ENCODE results near the gene DMBX1.
A peak's percentile ranks its signal among the peaks of the same experiment; 100 is the strongest.

The DMBX1 gene

DNA sequence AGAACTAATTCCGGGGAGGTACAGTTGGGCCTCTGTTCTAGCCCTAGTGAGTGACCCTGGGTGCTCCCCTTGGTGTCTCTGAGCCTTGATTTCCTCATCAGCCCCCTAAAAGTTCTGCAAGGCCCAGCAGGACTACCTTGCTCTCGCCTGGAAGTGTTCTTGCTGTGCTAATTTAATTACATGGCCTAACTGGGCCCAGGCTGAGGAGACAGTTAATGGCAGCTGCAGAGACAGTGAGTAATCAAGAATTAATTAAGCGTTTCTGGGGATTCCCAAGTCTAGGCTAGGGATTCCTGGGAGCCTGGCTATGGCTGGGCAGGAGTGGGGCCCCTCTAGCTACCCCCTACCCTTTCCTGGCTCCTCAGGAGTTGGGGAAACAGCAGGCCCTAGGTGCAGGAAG, 24.7 kb upstream of the DMBX1 start:
- Histone ChIP-seq H3K27me3 (no peaks in the 10 kb centered on the region), H3K4me1 (no peaks in the 10 kb centered on the region), H3K36me3 (no peaks in the 10 kb centered on the region), H3K9me3 (no peaks in the 10 kb centered on the region), H3K4me3 (ENCODE audit: low read depth, low read length) (no peak overlapping the region)
- DNase-seq: no peak
- TF ChIP-seq CTCF (IDR thresholded peaks at IDR 0.05; ENCODE audit: low read depth, low read length): no peak

- no peak for TF ChIP-seq CTCF (IDR thresholded peaks at IDR 0.05; ENCODE audit: low read depth, low read length)
- Histone ChIP-seq H3K36me3 (no peaks in the 10 kb centered on the region), H3K4me3 (ENCODE audit: low read depth, low read length) (no peak overlapping the region), H3K27me3 (no peaks in the 10 kb centered on the region), H3K4me1 (no peaks in the 10 kb centered on the region), H3K9me3 (no peaks in the 10 kb centered on the region)
- DNase-seq: no peak
Measured at GRCh38 chr1:46465981-46466476, 23.6 kb upstream of the DMBX1 start.

- Histone ChIP-seq H3K4me3 (ENCODE audit: low read depth, low read length) (peak overlapping the region; percentile 44), H3K36me3 (no peaks in the 10 kb centered on the region), H3K27me3 (no peaks in the 10 kb centered on the region), H3K4me1 (no peaks in the 10 kb centered on the region), H3K9me3 (no peaks in the 10 kb centered on the region)
- TF ChIP-seq CTCF (IDR thresholded peaks at IDR 0.05; ENCODE audit: low read depth, low read length): no peak
- DNase-seq: peak; percentile 53
Measured at GRCh38 chr1:46466477-46467182, 23.0 kb upstream of the DMBX1 start.

DNA sequence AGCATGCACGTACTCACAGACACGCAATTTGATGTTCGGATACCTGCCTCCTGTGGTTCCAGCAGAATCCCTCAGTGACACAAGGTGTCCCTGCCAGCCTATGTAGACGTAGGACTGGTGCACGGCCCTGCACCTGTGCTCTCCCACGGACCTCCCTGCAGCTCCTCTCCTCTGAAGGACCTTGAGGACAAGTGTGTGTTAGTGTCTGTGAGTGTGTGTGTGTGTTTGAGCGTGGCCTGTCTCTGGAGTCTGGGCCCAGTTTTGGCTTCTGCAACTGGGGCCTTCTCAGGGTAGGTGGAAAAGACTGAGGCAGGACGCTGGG, 22.5 kb upstream of the DMBX1 start:
- no peaks in the 10 kb centered on the region for H3K27me3 ChIP-seq
- peak overlapping the region; percentile 44; the same call in 1 of the 2 replicates for H3K4me3 ChIP-seq (ENCODE audit: low read depth, low read length)
- no peak for TF ChIP-seq CTCF (IDR thresholded peaks at IDR 0.05; ENCODE audit: low read depth, low read length)

DNA sequence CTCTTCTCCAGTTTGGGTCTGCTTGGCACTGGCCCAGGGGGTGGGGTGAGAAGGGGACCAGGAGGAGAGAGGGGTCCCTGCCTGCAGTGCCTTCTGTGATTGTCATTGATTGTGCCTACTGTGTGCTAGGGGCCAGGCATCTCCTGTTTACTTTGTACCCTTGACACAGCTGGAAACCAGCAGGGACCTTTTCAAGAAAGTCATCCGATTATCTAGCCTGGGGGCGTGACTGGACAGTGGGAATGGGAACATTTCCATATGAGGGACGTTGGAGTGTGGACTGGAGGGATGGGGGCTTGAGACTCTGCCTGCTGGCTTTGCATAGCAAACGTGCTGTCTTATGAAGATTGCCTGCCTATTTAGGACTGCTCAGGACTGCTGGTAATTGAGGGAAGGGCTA, 19.8 kb upstream of the DMBX1 start:
- DNase-seq: no peak
- no peak for TF ChIP-seq CTCF (IDR thresholded peaks at IDR 0.05; ENCODE audit: low read depth, low read length)
- Histone ChIP-seq H3K4me3 (ENCODE audit: low read depth, low read length) (no peak overlapping the region), H3K36me3 (no peaks in the 10 kb centered on the region), H3K4me1 (no peaks in the 10 kb centered on the region), H3K9me3 (no peaks in the 10 kb centered on the region), H3K27me3 (no peaks in the 10 kb centered on the region)

More for the DNA sequence above, 22.5 kb upstream of the DMBX1 start:
- H3K4me1 ChIP-seq: no peaks in the 10 kb centered on the region
- H3K9me3 ChIP-seq: no peaks in the 10 kb centered on the region
- DNase-seq: no peak
- H3K36me3 ChIP-seq: no peaks in the 10 kb centered on the region

GRCh38 chr1:46471848-46472492, 17.7 kb upstream of the DMBX1 start:
- no peak for TF ChIP-seq CTCF (IDR thresholded peaks at IDR 0.05; ENCODE audit: low read depth, low read length)
- DNase-seq: no peak
- H3K27me3 ChIP-seq: no peaks in the 10 kb centered on the region
- no peaks in the 10 kb centered on the region for H3K9me3 ChIP-seq
- no peak overlapping the region for H3K4me3 ChIP-seq (ENCODE audit: low read depth, low read length)
- H3K36me3 ChIP-seq: no peaks in the 10 kb centered on the region
- H3K4me1 ChIP-seq: no peaks in the 10 kb centered on the region
